Hematopoietic multipotent progenitor cell treated with erythropoietin and hydrocortisone succinate and interleukin-3 and kit ligand, for 8 days (in vitro differentiated cells): ENCODE measurements around the gene GATA2.

Experiments
- DNase-seq: peaks from one replicate; pipeline ENCODE4 v3.0.0-alpha.2; 2015

GATA2 gene

DNA sequence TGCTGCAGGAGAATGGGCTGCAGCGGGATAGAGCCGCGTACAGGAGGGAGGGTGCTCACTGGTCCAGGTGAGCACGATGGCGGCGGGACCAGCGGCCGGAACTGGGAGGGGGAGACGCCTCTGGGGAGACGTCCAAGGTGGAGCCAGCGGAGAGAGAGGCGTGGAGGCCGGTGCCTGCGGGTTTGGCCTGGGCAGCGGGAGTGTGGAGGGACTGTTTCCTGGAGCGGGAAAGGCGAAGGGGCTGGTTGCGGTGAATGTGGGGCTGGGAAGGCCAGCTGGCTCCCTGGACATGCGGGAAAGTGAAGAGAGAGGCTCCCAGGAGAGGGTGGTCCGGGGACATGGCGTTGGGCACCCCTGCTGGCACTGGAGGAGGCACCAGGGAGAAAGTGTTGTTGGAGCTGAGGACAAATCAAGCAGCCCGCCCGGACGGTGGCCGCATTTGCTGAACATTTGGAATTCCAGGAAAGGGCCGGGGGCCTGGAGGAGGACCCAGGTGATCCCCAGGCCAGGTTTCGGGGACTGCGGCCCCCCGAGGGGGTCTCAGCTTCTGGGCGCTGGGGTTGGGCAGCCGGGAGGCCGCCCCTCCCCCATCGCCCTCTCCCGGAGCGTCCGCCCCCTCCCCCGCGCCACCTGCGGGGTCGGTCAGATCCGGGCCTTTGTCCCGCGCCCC, 60.6 kb downstream of the GATA2 start:
- DNase-seq, result no peak

DNA sequence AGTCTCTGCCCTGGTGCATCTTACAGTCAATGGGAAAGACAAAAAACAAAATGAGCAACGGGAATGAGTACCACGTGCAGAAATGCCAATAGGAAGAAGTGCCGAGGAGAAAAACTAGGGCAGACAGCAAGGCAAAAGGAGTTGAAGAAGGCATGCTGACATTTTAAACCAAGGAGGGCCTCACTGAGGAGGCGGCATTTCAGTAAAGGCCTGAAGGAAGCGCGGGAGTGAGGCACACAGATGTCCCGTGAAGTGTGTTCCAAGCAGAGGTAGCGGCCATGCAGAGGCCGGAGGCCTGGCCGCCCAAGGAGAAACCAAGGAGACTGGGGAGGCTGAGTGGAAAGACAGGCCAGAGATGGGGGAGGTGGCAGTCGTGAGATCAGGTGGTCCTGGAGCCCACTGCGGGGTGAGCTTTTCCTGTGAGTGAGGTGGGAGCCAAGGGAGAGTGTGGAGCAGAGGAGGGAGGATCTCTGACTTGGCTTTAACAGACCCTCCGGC, 61.1 kb downstream of the GATA2 start:
- DNase-seq, result no peak

DNA sequence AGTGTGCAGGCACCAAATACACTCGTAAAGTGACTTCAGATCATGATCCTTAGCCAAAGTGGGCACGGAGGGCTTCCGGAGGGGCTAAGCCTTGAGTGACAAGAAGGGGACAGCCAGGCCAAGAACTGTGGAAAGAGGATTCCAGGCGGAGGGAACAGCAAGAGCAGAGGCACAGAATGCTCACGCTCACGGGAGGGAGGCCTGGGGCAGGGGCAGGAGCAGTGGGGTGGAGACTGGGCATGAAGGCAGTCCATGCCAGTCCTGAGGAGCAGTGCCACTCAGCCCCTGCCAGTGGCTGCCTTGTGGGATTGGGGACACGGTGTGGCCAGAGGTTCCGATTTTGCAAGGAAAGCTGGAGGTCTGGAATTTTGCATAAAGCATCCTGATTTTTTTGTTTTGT, 62.3 kb downstream of the GATA2 start:
- no peak for DNase-seq

DNA sequence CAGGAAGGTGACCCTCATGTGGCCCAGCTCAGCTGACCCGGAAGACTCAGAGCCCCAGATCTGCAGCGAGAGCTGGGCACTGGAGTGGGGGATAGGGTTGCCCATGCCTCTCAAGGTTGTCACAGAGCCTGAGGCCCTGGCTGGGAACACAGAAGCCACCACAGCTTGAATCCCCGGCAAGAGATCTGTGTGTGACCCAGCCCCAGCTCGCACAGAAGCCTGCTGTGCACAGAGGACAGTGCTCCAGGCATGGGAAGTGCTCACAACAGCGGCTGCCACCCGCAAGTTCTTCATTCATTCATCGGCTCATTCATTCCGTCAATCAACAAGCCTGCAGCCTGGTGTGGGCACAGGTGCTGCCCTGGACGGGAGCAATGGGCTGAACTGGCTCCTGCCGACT, 62.7 kb downstream of the GATA2 start:
- DNase-seq, result no peak

DNA sequence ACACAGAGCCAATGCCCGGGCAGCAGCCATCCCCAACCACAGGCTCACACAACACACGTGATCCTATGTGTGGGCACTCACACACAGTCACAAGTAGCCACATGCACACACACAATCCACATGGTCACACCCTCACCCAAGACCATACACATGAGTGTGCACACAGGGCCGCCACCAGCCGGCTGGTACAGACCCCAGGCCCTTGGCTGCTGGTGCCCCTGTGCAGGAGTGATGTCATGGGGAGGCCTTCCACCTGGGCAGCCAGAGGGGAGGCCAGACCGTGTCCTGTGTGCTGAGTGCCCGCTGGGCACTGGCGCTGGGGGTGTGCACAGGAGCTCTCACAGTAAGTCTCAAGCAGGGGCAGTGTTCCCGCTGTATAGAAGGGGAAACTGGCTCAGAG, 63.2 kb downstream of the GATA2 start:
- no peak for DNase-seq
